ENCODE measurements around the gene MMD2.

DNA sequence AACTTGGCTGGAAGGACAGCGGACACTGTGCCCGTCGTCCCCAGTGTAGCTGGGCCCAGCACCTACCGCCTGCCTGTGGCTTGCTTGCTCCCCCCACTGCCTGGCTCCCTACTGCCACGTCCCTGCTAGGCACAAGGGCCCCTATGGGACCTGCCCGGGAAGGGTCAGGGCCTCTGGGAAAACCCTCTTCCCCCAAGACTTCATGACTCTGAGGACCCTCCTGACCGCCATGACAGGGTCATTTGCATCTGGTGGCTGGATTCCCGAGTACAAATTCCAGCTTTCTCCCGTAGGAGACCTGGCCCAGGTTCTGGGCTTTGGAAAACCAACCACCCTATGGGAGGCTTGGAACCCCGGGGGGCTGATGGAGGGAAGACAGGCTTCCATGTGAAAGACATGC lies 1.4 kb upstream of the MMD2 start:
- TF ChIP-seq, protein P1, sequence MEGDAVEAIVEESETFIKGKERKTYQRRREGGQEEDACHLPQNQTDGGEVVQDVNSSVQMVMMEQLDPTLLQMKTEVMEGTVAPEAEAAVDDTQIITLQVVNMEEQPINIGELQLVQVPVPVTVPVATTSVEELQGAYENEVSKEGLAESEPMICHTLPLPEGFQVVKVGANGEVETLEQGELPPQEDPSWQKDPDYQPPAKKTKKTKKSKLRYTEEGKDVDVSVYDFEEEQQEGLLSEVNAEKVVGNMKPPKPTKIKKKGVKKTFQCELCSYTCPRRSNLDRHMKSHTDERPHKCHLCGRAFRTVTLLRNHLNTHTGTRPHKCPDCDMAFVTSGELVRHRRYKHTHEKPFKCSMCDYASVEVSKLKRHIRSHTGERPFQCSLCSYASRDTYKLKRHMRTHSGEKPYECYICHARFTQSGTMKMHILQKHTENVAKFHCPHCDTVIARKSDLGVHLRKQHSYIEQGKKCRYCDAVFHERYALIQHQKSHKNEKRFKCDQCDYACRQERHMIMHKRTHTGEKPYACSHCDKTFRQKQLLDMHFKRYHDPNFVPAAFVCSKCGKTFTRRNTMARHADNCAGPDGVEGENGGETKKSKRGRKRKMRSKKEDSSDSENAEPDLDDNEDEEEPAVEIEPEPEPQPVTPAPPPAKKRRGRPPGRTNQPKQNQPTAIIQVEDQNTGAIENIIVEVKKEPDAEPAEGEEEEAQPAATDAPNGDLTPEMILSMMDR (IDR thresholded peaks at IDR 0.05; ENCODE audit: insufficient read depth, low read length) = no peak
- no peak for TF ChIP-seq GABPA (IDR thresholded peaks at IDR 0.05; ENCODE audit: low read depth)
- TF ChIP-seq, protein P2, sequence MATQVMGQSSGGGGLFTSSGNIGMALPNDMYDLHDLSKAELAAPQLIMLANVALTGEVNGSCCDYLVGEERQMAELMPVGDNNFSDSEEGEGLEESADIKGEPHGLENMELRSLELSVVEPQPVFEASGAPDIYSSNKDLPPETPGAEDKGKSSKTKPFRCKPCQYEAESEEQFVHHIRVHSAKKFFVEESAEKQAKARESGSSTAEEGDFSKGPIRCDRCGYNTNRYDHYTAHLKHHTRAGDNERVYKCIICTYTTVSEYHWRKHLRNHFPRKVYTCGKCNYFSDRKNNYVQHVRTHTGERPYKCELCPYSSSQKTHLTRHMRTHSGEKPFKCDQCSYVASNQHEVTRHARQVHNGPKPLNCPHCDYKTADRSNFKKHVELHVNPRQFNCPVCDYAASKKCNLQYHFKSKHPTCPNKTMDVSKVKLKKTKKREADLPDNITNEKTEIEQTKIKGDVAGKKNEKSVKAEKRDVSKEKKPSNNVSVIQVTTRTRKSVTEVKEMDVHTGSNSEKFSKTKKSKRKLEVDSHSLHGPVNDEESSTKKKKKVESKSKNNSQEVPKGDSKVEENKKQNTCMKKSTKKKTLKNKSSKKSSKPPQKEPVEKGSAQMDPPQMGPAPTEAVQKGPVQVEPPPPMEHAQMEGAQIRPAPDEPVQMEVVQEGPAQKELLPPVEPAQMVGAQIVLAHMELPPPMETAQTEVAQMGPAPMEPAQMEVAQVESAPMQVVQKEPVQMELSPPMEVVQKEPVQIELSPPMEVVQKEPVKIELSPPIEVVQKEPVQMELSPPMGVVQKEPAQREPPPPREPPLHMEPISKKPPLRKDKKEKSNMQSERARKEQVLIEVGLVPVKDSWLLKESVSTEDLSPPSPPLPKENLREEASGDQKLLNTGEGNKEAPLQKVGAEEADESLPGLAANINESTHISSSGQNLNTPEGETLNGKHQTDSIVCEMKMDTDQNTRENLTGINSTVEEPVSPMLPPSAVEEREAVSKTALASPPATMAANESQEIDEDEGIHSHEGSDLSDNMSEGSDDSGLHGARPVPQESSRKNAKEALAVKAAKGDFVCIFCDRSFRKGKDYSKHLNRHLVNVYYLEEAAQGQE (IDR thresholded peaks at IDR 0.05; ENCODE audit: insufficient replicate concordance, low read depth) = no peak

Measured in HL-60 (cell line).